ENCODE data around the gene ETV5.

Gene ETV5

GRCh38 chr3:186108941-186109865 is at the start of gene ETV5:
Gene ETV5 (minus strand): TSS chr3:186109089. CDS start chr3:186105868, 3,221 bp downstream.
- peak; percentile 99 for DNase-seq (ENCODE audit: low spot score)
- in situ Hi-C loops (cut with MboI; ENCODE audit: low pct_unique_long_range_greater_than_20kb, low sequenced_read_pairs, unreplicated experiment): no loop called here
- no peak for TF ChIP-seq CTCF (IDR thresholded peaks at IDR 0.05; ENCODE audit: extremely low read depth, insufficient read depth, missing control alignments)

- TF ChIP-seq CTCF (IDR thresholded peaks at IDR 0.05; ENCODE audit: extremely low read depth, insufficient read depth, missing control alignments): no peak
- no peak for DNase-seq (ENCODE audit: low spot score)
- in situ Hi-C loops (cut with MboI; ENCODE audit: low pct_unique_long_range_greater_than_20kb, low sequenced_read_pairs, unreplicated experiment): no loop called here
Observed at GRCh38 chr3:186154641-186155040, 45.8 kb upstream of the ETV5 start.

- peak; percentile 75 for DNase-seq (ENCODE audit: low spot score)
- no peak for TF ChIP-seq CTCF (IDR thresholded peaks at IDR 0.05; ENCODE audit: extremely low read depth, insufficient read depth, missing control alignments)
- in situ Hi-C loops (cut with MboI; ENCODE audit: low pct_unique_long_range_greater_than_20kb, low sequenced_read_pairs, unreplicated experiment): no loop called here
Observed at GRCh38 chr3:186152889-186153292, 44.0 kb upstream of the ETV5 start.

- DNase-seq (ENCODE audit: low spot score): no peak
- no peak for TF ChIP-seq CTCF (IDR thresholded peaks at IDR 0.05; ENCODE audit: extremely low read depth, insufficient read depth, missing control alignments)
- in situ Hi-C loops (cut with MboI; ENCODE audit: low pct_unique_long_range_greater_than_20kb, low sequenced_read_pairs, unreplicated experiment): no loop called here
Observed at GRCh38 chr3:186152361-186152798, 43.5 kb upstream of the ETV5 start.

- no peak for DNase-seq (ENCODE audit: low spot score)
- in situ Hi-C loops (cut with MboI; ENCODE audit: low pct_unique_long_range_greater_than_20kb, low sequenced_read_pairs, unreplicated experiment): no loop called here
- no peak for TF ChIP-seq CTCF (IDR thresholded peaks at IDR 0.05; ENCODE audit: extremely low read depth, insufficient read depth, missing control alignments)
Observed at GRCh38 chr3:186151077-186151971, 42.4 kb upstream of the ETV5 start.

GRCh38 chr3:186150041-186150830 is 41.3 kb upstream of the ETV5 start:
- in situ Hi-C loops (cut with MboI; ENCODE audit: low pct_unique_long_range_greater_than_20kb, low sequenced_read_pairs, unreplicated experiment): no loop called here
- TF ChIP-seq CTCF (IDR thresholded peaks at IDR 0.05; ENCODE audit: extremely low read depth, insufficient read depth, missing control alignments): no peak
- no peak for DNase-seq (ENCODE audit: low spot score)

Data from GM13977 (cell line).